GM18526 (cell line): ENCODE data around the gene NOX5.

Experiments used
- POLR2A ChIP-seq: IDR thresholded peaks from 3 replicates; pipeline ENCODE4 v1.6.1; 2011; ENCODE audit not compliant: insufficient read length; ENCODE audit errors: extremely low read depth

The NOX5 gene

GRCh38 chr15:69009341-69009740 lies 5.2 kb upstream of the NOX5 start:
- no peak for TF ChIP-seq POLR2A

GRCh38 chr15:69011641-69012040 lies 2.9 kb upstream of the NOX5 start:
- TF ChIP-seq POLR2A = no peak

GRCh38 chr15:69012761-69013364 lies 1.6 kb upstream of the NOX5 start:
- TF ChIP-seq POLR2A = no peak

DNA sequence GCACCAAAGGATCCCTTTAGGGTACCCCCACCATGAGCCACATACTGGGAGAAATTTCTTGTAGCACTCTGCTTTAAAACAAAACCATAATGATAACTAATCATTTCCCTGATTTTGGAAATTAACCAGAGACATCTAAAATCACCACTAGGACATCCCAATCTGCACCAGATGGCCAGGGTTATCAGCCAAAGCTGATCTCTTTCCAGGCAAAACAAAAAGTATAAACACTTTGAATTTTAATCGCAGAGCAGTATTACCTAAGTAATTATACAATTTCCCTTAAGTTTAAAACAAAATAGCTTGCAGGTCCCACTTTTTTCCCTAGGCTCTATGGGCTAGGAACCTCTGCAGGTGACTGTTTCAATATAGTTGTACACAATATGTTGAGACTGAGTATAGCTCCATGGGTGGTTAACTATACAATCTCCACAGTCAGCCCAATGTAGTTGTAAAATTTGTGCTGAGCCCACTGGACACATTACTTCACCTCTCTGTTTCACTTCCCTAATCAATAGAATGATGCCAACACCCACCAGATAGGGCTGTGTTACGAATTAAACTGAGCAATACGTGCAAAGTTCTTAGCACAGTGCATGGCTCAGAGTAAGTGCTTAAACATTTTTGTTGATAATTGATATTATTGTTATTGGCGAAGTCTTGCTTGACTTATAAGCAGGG lies 629 bp upstream of the NOX5 start:
- TF ChIP-seq POLR2A = no peak

GRCh38 chr15:69015591-69015990 lies 1.1 kb downstream of the NOX5 start:
- no peak for TF ChIP-seq POLR2A

DNA sequence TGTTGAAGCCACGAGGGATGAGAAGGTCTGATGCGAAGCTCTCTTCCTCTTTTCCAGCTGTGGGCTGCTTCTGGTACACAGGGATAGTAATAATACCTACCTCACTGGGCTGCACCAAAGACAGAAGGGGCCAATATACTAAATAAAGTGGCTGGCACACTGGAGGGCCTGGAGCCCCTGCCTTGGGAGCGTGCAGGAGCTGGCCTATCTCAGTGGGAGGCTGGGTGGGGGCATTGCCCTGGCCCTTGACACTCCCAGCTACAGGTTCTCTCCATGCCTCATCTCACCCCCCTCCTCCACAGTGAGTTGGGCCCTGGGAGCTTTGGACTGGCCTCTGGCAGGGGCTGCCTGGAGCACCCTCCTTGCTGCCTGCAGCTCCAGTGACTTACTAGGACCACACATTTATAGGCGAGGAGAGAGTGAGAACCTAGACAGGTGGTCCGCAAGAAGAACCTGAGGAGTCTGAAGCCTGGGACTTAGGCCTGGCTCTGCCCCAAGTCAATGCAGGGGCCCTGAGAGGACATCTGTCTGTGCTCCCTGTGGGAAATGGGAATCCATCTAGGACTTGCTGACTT lies 1.6 kb downstream of the NOX5 start:
- no peak for TF ChIP-seq POLR2A

DNA sequence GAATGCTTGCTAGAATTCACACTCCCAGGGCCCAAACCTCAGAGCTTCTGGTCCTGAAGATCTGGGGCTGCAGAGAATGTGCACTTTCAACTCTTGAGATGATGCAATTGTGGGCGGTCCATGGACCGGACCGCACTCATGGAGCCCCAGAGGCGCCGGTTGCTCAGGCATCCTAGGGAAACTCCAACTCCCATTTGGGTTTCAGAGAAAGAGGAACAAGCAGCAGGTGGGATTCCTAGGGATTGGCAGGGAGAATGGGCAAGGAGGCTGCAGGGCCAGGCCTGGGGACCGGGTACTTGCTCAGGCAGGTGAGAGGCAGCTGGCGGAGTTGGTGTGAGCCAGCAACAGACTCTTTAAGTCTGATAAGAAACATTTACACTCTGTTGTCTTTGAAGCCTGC lies 3.5 kb downstream of the NOX5 start:
- no peak for TF ChIP-seq POLR2A

DNA sequence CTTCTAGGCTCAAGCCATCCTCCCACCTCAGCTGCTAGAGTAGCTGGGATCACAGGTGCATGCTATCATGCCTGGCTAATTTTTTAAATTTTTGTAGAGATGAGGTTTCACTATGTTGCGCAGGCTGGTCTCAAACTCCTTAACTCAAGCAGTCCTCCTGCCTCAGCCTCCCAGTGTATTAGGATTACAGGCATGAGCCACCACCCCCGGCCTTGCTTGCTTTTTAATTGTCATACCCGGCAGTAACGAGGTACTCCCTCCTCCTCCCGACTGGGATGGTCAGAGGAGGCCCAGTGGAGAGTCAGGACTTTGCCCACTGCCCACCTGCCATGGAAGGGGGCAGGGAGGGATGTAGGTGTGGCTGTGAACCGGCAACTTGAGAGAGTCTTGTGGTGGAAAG lies 4.5 kb downstream of the NOX5 start:
- TF ChIP-seq POLR2A = no peak

- no peak for TF ChIP-seq POLR2A
Measured at GRCh38 chr15:69021895-69022294, 7.4 kb downstream of the NOX5 start.

DNA sequence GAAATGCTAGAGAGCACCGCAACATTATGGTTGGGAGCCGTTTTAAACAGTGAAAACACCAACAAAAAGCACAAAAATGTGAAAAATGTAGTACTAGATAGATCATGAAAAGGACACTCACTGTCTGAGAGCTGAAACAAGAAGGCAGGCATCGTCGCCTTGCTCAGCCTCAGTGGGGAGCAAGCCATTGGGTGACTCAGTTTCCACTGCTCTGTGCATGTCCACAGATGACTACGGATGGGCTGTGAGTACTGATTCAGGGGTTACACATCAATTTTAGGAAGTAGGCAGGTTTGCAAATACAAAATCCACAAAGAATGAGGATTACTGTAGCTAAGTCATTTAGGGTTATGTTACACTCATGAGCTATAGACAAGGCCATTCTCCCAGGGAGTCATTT lies 10.8 kb downstream of the NOX5 start:
- no peak for TF ChIP-seq POLR2A

- no peak for TF ChIP-seq POLR2A
Measured at GRCh38 chr15:69026355-69026754, 11.9 kb downstream of the NOX5 start.

GRCh38 chr15:69027976-69028518 lies 13.6 kb downstream of the NOX5 start:
- TF ChIP-seq POLR2A = no peak

GRCh38 chr15:69031013-69032001 lies 16.8 kb downstream of the NOX5 start:
- no peak for TF ChIP-seq POLR2A

GRCh38 chr15:69032031-69032430 lies 17.5 kb downstream of the NOX5 start:
- no peak for TF ChIP-seq POLR2A

- TF ChIP-seq POLR2A = no peak
Measured at GRCh38 chr15:69032703-69033373, 18.3 kb downstream of the NOX5 start.
